ENCODE measurements around the gene TPM2. TPM values are rescaled to one million over a fixed set of nuclear protein-coding genes. Genes with fewer than 3 reads are reported as not detected.

TPM2 gene
- polyA plus RNA-seq, 1 of the 3 experiments (the other 2 are of a cell fraction), result 620 TPM

DNA sequence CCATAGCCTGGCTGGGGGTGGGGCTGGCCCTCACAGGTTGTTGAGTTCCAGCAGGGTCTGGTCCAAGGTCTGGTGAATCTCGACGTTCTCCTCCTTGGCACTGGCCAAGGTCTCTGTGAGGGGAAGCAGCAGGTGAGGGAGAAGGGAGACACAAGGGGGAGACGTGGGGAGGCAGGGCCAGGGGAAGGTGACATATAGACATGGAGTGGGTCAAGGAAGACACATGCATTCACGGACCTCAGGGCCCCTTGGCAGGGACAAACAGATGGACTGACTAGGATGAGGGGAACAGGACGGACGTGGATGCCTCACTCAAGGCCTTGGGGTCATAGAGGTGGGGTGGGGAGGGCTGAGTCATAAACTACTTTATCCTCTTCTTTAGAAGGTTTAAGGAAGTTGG lies 7.7 kb downstream of the TPM2 start:
- H3K9me3 ChIP-seq, result no peaks in the 10 kb centered on the region
- no peak overlapping the region for H3K4me2 ChIP-seq
- H3K27me3 ChIP-seq (ENCODE audit: insufficient read depth), result no peaks in the 10 kb centered on the region
- no peak for DNase-seq
- POLR2A ChIA-PET, result no interaction called here
- H4K20me1 ChIP-seq (ENCODE audit: insufficient read depth), result peaks cover 36% of the 10 kb centered on the region
- no peak overlapping the region for H2AFZ ChIP-seq (ENCODE audit: low read depth)
- 90% methylated on average over 6 of the region's 6 CpGs for WGBS (ENCODE audit: low lambda C conversion rate)
- peaks cover 14% of the 10 kb centered on the region; the same call in 1 of the 2 replicates for H3K79me2 ChIP-seq (ENCODE audit: insufficient read depth)
- CTCF ChIA-PET, result interaction anchor here (2.4 kb wide), 1 partner anchor 15 kb away, joined by 20 read pairs; no protein-coding TSS in a partner anchor
- no peaks in the 10 kb centered on the region for H3K9me2 ChIP-seq
- no peak overlapping the region for H3K4me3 ChIP-seq (ENCODE audit: low read depth in 2 of 2, low read length in 1 of 2)
- H3K4me1 ChIP-seq (ENCODE audit: control insufficient read depth in 1 of 2, insufficient read depth in 2 of 2, low read depth in 1 of 2, low read length in 1 of 2), result peaks cover 0 to 9% of the 10 kb centered on the region in 2 experiments; a peak in 1 of 4 replicates
- TF ChIP-seq, protein P1, sequence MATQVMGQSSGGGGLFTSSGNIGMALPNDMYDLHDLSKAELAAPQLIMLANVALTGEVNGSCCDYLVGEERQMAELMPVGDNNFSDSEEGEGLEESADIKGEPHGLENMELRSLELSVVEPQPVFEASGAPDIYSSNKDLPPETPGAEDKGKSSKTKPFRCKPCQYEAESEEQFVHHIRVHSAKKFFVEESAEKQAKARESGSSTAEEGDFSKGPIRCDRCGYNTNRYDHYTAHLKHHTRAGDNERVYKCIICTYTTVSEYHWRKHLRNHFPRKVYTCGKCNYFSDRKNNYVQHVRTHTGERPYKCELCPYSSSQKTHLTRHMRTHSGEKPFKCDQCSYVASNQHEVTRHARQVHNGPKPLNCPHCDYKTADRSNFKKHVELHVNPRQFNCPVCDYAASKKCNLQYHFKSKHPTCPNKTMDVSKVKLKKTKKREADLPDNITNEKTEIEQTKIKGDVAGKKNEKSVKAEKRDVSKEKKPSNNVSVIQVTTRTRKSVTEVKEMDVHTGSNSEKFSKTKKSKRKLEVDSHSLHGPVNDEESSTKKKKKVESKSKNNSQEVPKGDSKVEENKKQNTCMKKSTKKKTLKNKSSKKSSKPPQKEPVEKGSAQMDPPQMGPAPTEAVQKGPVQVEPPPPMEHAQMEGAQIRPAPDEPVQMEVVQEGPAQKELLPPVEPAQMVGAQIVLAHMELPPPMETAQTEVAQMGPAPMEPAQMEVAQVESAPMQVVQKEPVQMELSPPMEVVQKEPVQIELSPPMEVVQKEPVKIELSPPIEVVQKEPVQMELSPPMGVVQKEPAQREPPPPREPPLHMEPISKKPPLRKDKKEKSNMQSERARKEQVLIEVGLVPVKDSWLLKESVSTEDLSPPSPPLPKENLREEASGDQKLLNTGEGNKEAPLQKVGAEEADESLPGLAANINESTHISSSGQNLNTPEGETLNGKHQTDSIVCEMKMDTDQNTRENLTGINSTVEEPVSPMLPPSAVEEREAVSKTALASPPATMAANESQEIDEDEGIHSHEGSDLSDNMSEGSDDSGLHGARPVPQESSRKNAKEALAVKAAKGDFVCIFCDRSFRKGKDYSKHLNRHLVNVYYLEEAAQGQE (IDR thresholded peaks at IDR 0.05; ENCODE audit: low read depth, low read length), result no peak
- TF ChIP-seq GATA2 (CRISPR knock-in tag; IDR thresholded peaks at IDR 0.05), result no peak
- TF ChIP-seq, protein P2, sequence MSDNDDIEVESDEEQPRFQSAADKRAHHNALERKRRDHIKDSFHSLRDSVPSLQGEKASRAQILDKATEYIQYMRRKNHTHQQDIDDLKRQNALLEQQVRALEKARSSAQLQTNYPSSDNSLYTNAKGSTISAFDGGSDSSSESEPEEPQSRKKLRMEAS (IDR thresholded peaks at IDR 0.05; ENCODE audit: low read depth), result no peak
- TF ChIP-seq RCOR1 (IDR thresholded peaks at IDR 0.05; ENCODE audit: low read length), result no peak
- TF ChIP-seq, protein P3, sequence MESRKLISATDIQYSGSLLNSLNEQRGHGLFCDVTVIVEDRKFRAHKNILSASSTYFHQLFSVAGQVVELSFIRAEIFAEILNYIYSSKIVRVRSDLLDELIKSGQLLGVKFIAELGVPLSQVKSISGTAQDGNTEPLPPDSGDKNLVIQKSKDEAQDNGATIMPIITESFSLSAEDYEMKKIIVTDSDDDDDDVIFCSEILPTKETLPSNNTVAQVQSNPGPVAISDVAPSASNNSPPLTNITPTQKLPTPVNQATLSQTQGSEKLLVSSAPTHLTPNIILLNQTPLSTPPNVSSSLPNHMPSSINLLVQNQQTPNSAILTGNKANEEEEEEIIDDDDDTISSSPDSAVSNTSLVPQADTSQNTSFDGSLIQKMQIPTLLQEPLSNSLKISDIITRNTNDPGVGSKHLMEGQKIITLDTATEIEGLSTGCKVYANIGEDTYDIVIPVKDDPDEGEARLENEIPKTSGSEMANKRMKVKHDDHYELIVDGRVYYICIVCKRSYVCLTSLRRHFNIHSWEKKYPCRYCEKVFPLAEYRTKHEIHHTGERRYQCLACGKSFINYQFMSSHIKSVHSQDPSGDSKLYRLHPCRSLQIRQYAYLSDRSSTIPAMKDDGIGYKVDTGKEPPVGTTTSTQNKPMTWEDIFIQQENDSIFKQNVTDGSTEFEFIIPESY (IDR thresholded peaks at IDR 0.05; ENCODE audit: borderline replicate concordance, low read depth), result no peak
- TF ChIP-seq, protein P4, sequence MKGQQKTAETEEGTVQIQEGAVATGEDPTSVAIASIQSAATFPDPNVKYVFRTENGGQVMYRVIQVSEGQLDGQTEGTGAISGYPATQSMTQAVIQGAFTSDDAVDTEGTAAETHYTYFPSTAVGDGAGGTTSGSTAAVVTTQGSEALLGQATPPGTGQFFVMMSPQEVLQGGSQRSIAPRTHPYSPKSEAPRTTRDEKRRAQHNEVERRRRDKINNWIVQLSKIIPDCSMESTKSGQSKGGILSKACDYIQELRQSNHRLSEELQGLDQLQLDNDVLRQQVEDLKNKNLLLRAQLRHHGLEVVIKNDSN (IDR thresholded peaks at IDR 0.05; ENCODE audit: borderline replicate concordance, low read depth), result no peak
- no peak for TF ChIP-seq FOSL2 (IDR thresholded peaks at IDR 0.05; ENCODE audit: borderline replicate concordance, low read depth)
- no peak for TF ChIP-seq GABPA (IDR thresholded peaks at IDR 0.05; ENCODE audit: low read depth)
- no peak for TF ChIP-seq NRF1 (IDR thresholded peaks at IDR 0.05; ENCODE audit: low read depth, low read length)
- H3K36me3 ChIP-seq (replicated peaks in 1 of 2; ENCODE audit: control insufficient read depth in 1 of 2, insufficient read depth in 2 of 2, low read length in 1 of 2), result peaks cover 27 to 34% of the 10 kb centered on the region in 2 experiments
- peaks cover 50% of the 10 kb centered on the region for H3F3A ChIP-seq (replicated peaks; ENCODE audit: insufficient read depth)
- no peak overlapping the region for H3K9ac ChIP-seq
- H3K27ac ChIP-seq (ENCODE audit: low read depth in 2 of 2, low read length in 1 of 2), result no peak overlapping the region

Data from SK-N-SH (cell line).